H1 (cell line): ENCODE results near the gene LRRC4. TPM values are rescaled to one million over a fixed set of nuclear protein-coding genes. Genes with fewer than 3 reads are reported as not detected.

Experiments used
- CTCF ChIA-PET: fragments of 300-600 bp; sonication (Branson Sonifier 250); formaldehyde crosslinking; loops from one replicate; lab custom pipeline; 2021; ENCODE audit not compliant: partially characterized antibody; lab: Charles Lee
- POLR2A ChIA-PET: fragments of 300-600 bp; sonication (Branson Sonifier 250); formaldehyde crosslinking; loops from one replicate; lab custom pipeline; 2021; ENCODE audit warnings: inconsistent platforms; ENCODE audit not compliant: partially characterized antibody; lab: Charles Lee
- DNase-seq, 2 experiments: peaks; one replicate each; pipeline versions ENCODE4 v3.0.0 to v3.0.0-alpha.2; 2010 to 2022; ENCODE audit warnings: low spot score in 2 of 2, low read depth in 1 of 2, mixed read lengths in 1 of 2
- FAIRE-seq: peaks from 2 replicates; lab custom pipeline; 2011; peaks lifted over from hg19 to GRCh38; lab: Jason Lieb, UNC
- H2AFZ ChIP-seq: 2 replicates; pipeline ENCODE4 v1.8.1; 2012; ENCODE audit warnings: low read length, inconsistent platforms
- H2AK5ac ChIP-seq: 2 replicates; pipeline ENCODE4 v1.6.1; 2013; ENCODE audit warnings: low read depth, low read length
- H2BK120ac ChIP-seq: replicated peaks from 2 replicates; pipeline ENCODE3; 2013; ENCODE audit warnings: low read depth, low read length, inconsistent platforms
- H2BK12ac ChIP-seq: 2 replicates; pipeline ENCODE4 v1.6.1; 2013; ENCODE audit warnings: low read depth, low read length
- H2BK15ac ChIP-seq: 2 replicates; pipeline ENCODE4 v1.6.1; 2013; ENCODE audit warnings: low read length
- H2BK20ac ChIP-seq: 2 replicates; pipeline ENCODE4 v1.6.1; 2013; ENCODE audit warnings: low read length
- H2BK5ac ChIP-seq: 2 replicates; pipeline ENCODE4 v1.6.1; 2013; ENCODE audit warnings: low read depth, low read length
- H3K14ac ChIP-seq: 2 replicates; pipeline ENCODE4 v1.6.1; 2013; ENCODE audit warnings: inconsistent platforms; ENCODE audit not compliant: insufficient read length
- H3K18ac ChIP-seq: 2 replicates; pipeline ENCODE4 v1.6.1; 2013; ENCODE audit warnings: low read length; ENCODE audit errors: extremely low read depth
- H3K23ac ChIP-seq: 2 replicates; pipeline ENCODE4 v1.6.1; 2013; ENCODE audit warnings: inconsistent platforms; ENCODE audit not compliant: insufficient read length
- H3K23me2 ChIP-seq: 2 replicates; pipeline ENCODE4 v1.6.1; 2013; ENCODE audit warnings: low read depth, low read length
- H3K27ac ChIP-seq: 2 replicates; pipeline ENCODE4 v1.6.1; 2011; ENCODE audit warnings: low read depth, low read length, inconsistent platforms
- H3K27me3 ChIP-seq, 4 experiments: replicated peaks in 1 of 4; 1 replicate in 1 of 4; 2 replicates in 3 of 4; pipeline versions ENCODE4 v1.6.1 to v1.8.1; 2011 to 2013; ENCODE audit warnings: low read length in 3 of 4, mild to moderate bottlenecking in 3 of 4, inconsistent platforms in 2 of 4, mixed read lengths in 2 of 4, moderate library complexity in 1 of 4; ENCODE audit not compliant: control insufficient read depth in 3 of 4, insufficient read depth in 3 of 4; ENCODE audit errors: extremely low read depth in 1 of 4
- H3K36me3 ChIP-seq, 4 experiments: 2 replicates each; pipeline versions ENCODE4 v1.6.1 to v1.8.1; 2011 to 2013; ENCODE audit warnings: mild to moderate bottlenecking in 4 of 4, low read length in 3 of 4, moderate library complexity in 2 of 4, control low read depth in 1 of 4, inconsistent platforms in 1 of 4; ENCODE audit not compliant: insufficient read depth in 4 of 4, control insufficient read depth in 2 of 4
- H3K4ac ChIP-seq: replicated peaks from 2 replicates; pipeline ENCODE3; 2013; ENCODE audit warnings: low read length, low read depth, mixed read lengths, inconsistent platforms; ENCODE audit not compliant: insufficient read length
- H3K4me1 ChIP-seq, 4 experiments: replicated peaks in 1 of 4; 1 replicate in 1 of 4; 2 replicates in 3 of 4; pipeline versions ENCODE4 v1.6.1 to v1.8.1; 2011 to 2013; ENCODE audit warnings: low read length in 3 of 4, inconsistent platforms in 2 of 4, mixed read lengths in 1 of 4; ENCODE audit not compliant: insufficient read depth in 4 of 4, control insufficient read depth in 3 of 4
- H3K4me2 ChIP-seq, 2 experiments: 2 replicates each; pipeline versions ENCODE4 v1.6.1 to v1.8.1; 2011 to 2013; ENCODE audit warnings: low read depth in 2 of 2, low read length in 2 of 2, control low read depth in 1 of 2, inconsistent platforms in 1 of 2, mild to moderate bottlenecking in 1 of 2; ENCODE audit not compliant: insufficient read depth in 1 of 2
- H3K4me3 ChIP-seq, 4 experiments: fragments of 200-600, 300-600 bp in 1 of 4; sonication (generic), shearing (Covaris generic), sonication (Bioruptor Twin) in 1 of 4; 2 replicates each; pipeline versions ENCODE4 v1.5.1 to v1.8.1; 2011 to 2016; ENCODE audit warnings: low read length in 4 of 4, low read depth in 3 of 4, control low read depth in 2 of 4, inconsistent platforms in 2 of 4, mild to moderate bottlenecking in 2 of 4, mixed read lengths in 1 of 4, moderate library complexity in 1 of 4; ENCODE audit not compliant: insufficient read depth in 2 of 4; ENCODE audit errors: extremely low read depth in 1 of 4
- H3K56ac ChIP-seq: replicated peaks from 2 replicates; pipeline ENCODE3; 2013; ENCODE audit warnings: low read depth, mild to moderate bottlenecking, mixed read lengths, low read length, inconsistent platforms; ENCODE audit not compliant: insufficient read length
- H3K79me1 ChIP-seq: 2 replicates; pipeline ENCODE4 v1.6.1; 2013; ENCODE audit warnings: low read depth, low read length, control low read depth
- H3K79me2 ChIP-seq, 2 experiments: 2 replicates each; pipeline versions ENCODE4 v1.6.1 to v1.8.1; 2012 to 2013; ENCODE audit warnings: low read length in 2 of 2, mild to moderate bottlenecking in 2 of 2, inconsistent platforms in 1 of 2; ENCODE audit not compliant: insufficient read depth in 2 of 2, control insufficient read depth in 1 of 2
- H3K9ac ChIP-seq, 4 experiments: replicated peaks in 1 of 4; 1 replicate in 1 of 4; 2 replicates in 3 of 4; pipeline versions ENCODE4 v1.6.1 to v1.8.1; 2011 to 2013; ENCODE audit warnings: low read depth in 3 of 4, low read length in 3 of 4, control low read depth in 2 of 4, mild to moderate bottlenecking in 2 of 4, moderate library complexity in 2 of 4, inconsistent platforms in 1 of 4; ENCODE audit errors: extremely low read depth in 1 of 4
- H3K9me3 ChIP-seq, 2 experiments: 2 replicates each; pipeline versions ENCODE4 v1.6.1 to v1.8.1; 2012 to 2013; ENCODE audit warnings: mild to moderate bottlenecking in 2 of 2, moderate library complexity in 2 of 2, control low read depth in 1 of 2, inconsistent platforms in 1 of 2, low read depth in 1 of 2, low read length in 1 of 2, mixed read lengths in 1 of 2; ENCODE audit not compliant: insufficient read depth in 2 of 2
- H4K20me1 ChIP-seq, 2 experiments: replicated peaks in 1 of 2; 2 replicates each; pipeline versions ENCODE3 to v1.8.1; 2011 to 2013; ENCODE audit warnings: inconsistent platforms in 2 of 2, low read length in 2 of 2, mild to moderate bottlenecking in 1 of 2; ENCODE audit not compliant: insufficient read depth in 2 of 2, control insufficient read depth in 1 of 2
- H4K5ac ChIP-seq: 2 replicates; pipeline ENCODE4 v1.6.1; 2013; ENCODE audit warnings: low read length, low read depth, mixed read lengths, inconsistent platforms; ENCODE audit not compliant: insufficient read length
- H4K8ac ChIP-seq: 2 replicates; pipeline ENCODE4 v1.8.0; 2013; ENCODE audit warnings: mild to moderate bottlenecking, moderate library complexity, low read length, inconsistent platforms; ENCODE audit not compliant: insufficient read depth; ENCODE audit errors: extremely low read depth
- H4K91ac ChIP-seq: replicated peaks from 2 replicates; pipeline ENCODE3; 2013; ENCODE audit warnings: low read length, mixed read lengths, inconsistent platforms; ENCODE audit not compliant: insufficient read length
- CBX5 ChIP-seq: fragments of 300-800, 300-1000 bp; sonication (generic); IDR thresholded peaks from 2 replicates; pipeline ENCODE4 v1.7.1; 2016; ENCODE audit warnings: antibody characterized with exemption, low read length, low read depth
- CEBPB ChIP-seq: IDR thresholded peaks from 2 replicates; pipeline ENCODE4 v1.6.1; 2012; ENCODE audit warnings: low read depth, low read length
- JUN ChIP-seq: IDR thresholded peaks from 2 replicates; pipeline ENCODE4 v1.6.1; 2011; ENCODE audit warnings: low read depth, mild to moderate bottlenecking, improper control_type of control experiment, low read length
- RBBP5 ChIP-seq: IDR thresholded peaks from 2 replicates; pipeline ENCODE4 v1.7.1; 2012; ENCODE audit warnings: low read depth, mild to moderate bottlenecking, inconsistent platforms, low read length, moderate library complexity, borderline replicate concordance
- WGBS, 2 experiments: shearing (Covaris generic) in 1 of 2; methylation state at CpG; one replicate each; pipeline versions ENCODE4 v1.1.6 to v1.1.7; 2013 to 2015; ENCODE audit warnings: low lambda C conversion rate in 2 of 2, mixed read lengths in 2 of 2, inconsistent platforms in 1 of 2, low coverage in 1 of 2, missing lambda C conversion rate in 1 of 2; ENCODE audit not compliant: insufficient replicate concordance in 2 of 2, insufficient coverage in 1 of 2, insufficient read length in 1 of 2; ENCODE audit errors: extremely low coverage in 1 of 2, missing lambda C conversion rate in 1 of 2; 5-methylcytosine and 5-hydroxymethylcytosine counted together
- polyA plus RNA-seq, 7 experiments: library from polyadenylated mRNA; depleted of rRNA in 3 of 7; stranded (reverse) in 5 of 7; unstranded in 2 of 7; fragments of >200 nt in 5 of 7; fragments of 200-250 nt in 2 of 7; gene quantifications; 1 replicate in 5 of 7; 2 replicates in 1 of 7; 4 replicates in 1 of 7; pipeline versions ENCODE4 v1.2.1 to v1.2.3, GENCODE V29; 2011 to 2013; ENCODE audit warnings: missing spikeins in 2 of 7, mixed read lengths in 2 of 7
- total RNA-seq: library from RNA; stranded (reverse); fragmentation: NEBNext Ultra II Directional; extraction: Animal tissue kit (Norgen Biotek cat#: 25700); gene quantifications from 2 replicates; pipeline ENCODE4 v1.2.1, GENCODE V29; 2021

The LRRC4 gene
- total and polyA plus RNA-seq, 2 of the 8 experiments (the other 6 are each of a cell fraction or from before 2014, with no cell fraction given), result 13.4 to 16.4 TPM

DNA sequence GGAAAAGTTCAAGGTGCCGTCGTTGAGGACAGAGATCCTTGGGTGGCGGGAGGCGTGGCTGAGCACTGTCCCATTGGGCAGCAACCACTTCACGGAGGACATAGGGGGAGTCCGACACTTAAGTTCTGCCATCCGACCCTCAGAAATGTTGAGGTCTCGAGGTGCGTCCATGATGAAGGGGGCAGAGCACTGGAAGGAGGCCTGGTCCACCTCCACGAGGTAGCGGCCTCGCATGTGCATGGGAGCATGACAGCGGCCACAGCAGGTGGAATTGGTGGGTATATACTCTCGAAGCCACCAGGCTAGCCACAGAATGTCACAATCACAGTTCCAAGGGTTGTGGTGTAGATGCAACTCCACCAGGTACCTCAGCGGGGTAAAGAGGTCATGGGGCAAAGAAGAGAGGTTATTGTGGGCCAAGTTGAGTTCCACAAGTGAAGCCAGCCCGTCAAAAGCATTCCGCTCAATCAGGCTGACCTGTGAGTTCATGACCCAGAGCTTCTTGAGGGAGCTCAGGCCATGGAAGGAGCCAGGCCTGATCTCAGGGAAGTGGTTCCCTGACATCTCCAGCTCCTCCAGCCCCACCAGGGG is 1.7 kb downstream of the LRRC4 start:
- H3K56ac ChIP-seq, result no peak overlapping the region
- DNase-seq (no peak), FAIRE-seq (no peak)
- H3K4me3 ChIP-seq, result peak overlapping the region in 1 of 4 experiments; percentile 67; a peak in 2 of 8 replicates
- ChIA-PET POLR2A (interaction anchor here (1.1 to 1.9 kb wide), 2 partner anchors 9 to 10 kb away, joined by 5 read pairs; no protein-coding TSS in a partner anchor), CTCF (interaction anchor here (1.0 to 3.2 kb wide), 8 partner anchors 8 to 322 kb away, joined by 3 to 38 read pairs (median 4); no protein-coding TSS in a partner anchor)
- no peak overlapping the region for H4K91ac ChIP-seq
- H3K27me3 ChIP-seq, result peaks cover 0 to 25% (median 10%) of the 10 kb centered on the region in 4 experiments; a peak in 5 of 7 replicates
- TF ChIP-seq RBBP5 (no peak), CEBPB (no peak), CBX5 (no peak), JUN (no peak)
- no peak overlapping the region for H3K23ac ChIP-seq
- no peak overlapping the region for H3K4ac ChIP-seq
- no peak overlapping the region; the same call in 1 of the 2 replicates for H2BK5ac ChIP-seq
- no peak overlapping the region for H4K5ac ChIP-seq
- peaks cover 6 to 24% (median 14%) of the 10 kb centered on the region in 4 experiments for H3K4me1 ChIP-seq
- peaks cover 0 to 28% of the 10 kb centered on the region in 2 experiments; a peak in 2 of 4 replicates for H3K79me2 ChIP-seq
- no peak overlapping the region for H3K14ac ChIP-seq
- H3K27ac ChIP-seq, result no peak overlapping the region
- peaks cover 15% of the 10 kb centered on the region for H3K23me2 ChIP-seq
- H3K4me2 ChIP-seq, result peak overlapping the region; percentile 96 to 99; a peak in 3 of 4 replicates
- no peak overlapping the region for H2BK20ac ChIP-seq
- H2BK120ac ChIP-seq, result no peak overlapping the region
- WGBS, 2 experiments, result 91% methylated on average over 17 of the region's 17 CpGs; no CpG with 5 or more reads in 1 of the 2 experiments
- no peak overlapping the region for H2AFZ ChIP-seq
- H3K9me3 ChIP-seq, result no peaks in the 10 kb centered on the region
- H4K8ac ChIP-seq, result no peak overlapping the region
- H3K18ac ChIP-seq, result no peak overlapping the region
- H3K79me1 ChIP-seq, result peaks cover 2% of the 10 kb centered on the region; the same call in 1 of the 2 replicates
- no peak overlapping the region for H3K9ac ChIP-seq
- peaks cover 18 to 21% of the 10 kb centered on the region in 2 experiments for H4K20me1 ChIP-seq
- H2BK15ac ChIP-seq, result no peak overlapping the region
- peaks cover 0 to 4% (median 1%) of the 10 kb centered on the region in 4 experiments; a peak in 2 of 8 replicates for H3K36me3 ChIP-seq
- H2AK5ac ChIP-seq, result 0 out of 2 replicates have a peak overlapping the region, but pooled peaks have one; percentile 5
- H2BK12ac ChIP-seq, result no peak overlapping the region
